Testis (tissue), 2 donors: ENCODE measurements around the gene GFI1.

Experiments
- POLR2A ChIP-seq: fragments of 450-650 bp; IDR thresholded peaks from one replicate; pipeline ENCODE4 v1.6.1; 2017; ENCODE audit warnings: antibody characterized with exemption, mild to moderate bottlenecking, moderate library complexity
- TF ChIP-seq, protein P1 (sequence below), 3 experiments: fragments of 450-650 bp in 2 of 3; fragments of 200-600 bp in 1 of 3; sonication (generic) in 1 of 3; IDR thresholded peaks; one replicate each; pipeline ENCODE4 v1.5.1; 2016 to 2019; ENCODE audit warnings: antibody characterized with exemption in 3 of 3, mild to moderate bottlenecking in 2 of 3, moderate library complexity in 1 of 3

DNA sequence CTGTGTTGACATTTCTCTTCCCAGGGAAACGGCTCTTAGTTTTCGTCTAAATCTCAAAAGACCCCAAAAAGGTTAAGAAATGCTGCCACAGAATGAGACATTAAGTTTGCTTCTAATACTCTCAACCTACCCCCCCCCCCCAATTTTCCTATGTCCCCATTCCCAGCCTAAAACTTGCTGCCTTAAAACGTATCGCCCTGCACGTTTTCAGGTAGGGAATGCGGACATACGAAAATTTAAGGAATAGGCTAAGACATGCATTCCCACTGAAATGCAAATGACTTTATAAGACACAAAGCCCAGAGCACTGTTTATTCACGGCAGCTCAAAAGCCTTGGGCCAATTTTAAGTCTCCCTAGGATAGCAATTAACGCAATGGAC lies 45.4 kb downstream of the GFI1 start:
- no peak for TF ChIP-seq POLR2A
- TF ChIP-seq, protein P1, sequence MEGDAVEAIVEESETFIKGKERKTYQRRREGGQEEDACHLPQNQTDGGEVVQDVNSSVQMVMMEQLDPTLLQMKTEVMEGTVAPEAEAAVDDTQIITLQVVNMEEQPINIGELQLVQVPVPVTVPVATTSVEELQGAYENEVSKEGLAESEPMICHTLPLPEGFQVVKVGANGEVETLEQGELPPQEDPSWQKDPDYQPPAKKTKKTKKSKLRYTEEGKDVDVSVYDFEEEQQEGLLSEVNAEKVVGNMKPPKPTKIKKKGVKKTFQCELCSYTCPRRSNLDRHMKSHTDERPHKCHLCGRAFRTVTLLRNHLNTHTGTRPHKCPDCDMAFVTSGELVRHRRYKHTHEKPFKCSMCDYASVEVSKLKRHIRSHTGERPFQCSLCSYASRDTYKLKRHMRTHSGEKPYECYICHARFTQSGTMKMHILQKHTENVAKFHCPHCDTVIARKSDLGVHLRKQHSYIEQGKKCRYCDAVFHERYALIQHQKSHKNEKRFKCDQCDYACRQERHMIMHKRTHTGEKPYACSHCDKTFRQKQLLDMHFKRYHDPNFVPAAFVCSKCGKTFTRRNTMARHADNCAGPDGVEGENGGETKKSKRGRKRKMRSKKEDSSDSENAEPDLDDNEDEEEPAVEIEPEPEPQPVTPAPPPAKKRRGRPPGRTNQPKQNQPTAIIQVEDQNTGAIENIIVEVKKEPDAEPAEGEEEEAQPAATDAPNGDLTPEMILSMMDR (IDR thresholded peaks at IDR 0.05), result no peak
